K562 (cell line): Measurements from ENCODE around the gene FDX1. TPM values are rescaled to one million over a fixed set of nuclear protein-coding genes. Genes with fewer than 3 reads are reported as not detected.

Experiments
- AFF1 ChIP-seq, 2 experiments: fragments of 450-650 bp; IDR thresholded peaks; 2 replicates each; pipeline ENCODE4 v1.6.1; 2018; ENCODE audit warnings: mild to moderate bottlenecking in 2 of 2, low read depth in 1 of 2; ENCODE audit not compliant: partially characterized antibody in 2 of 2
- CC2D1A ChIP-seq: fragments of 450-650 bp; IDR thresholded peaks from 2 replicates; pipeline ENCODE4 v1.6.1; 2017; ENCODE audit warnings: mild to moderate bottlenecking
- ELF1 ChIP-seq: fragments of 200-800 bp; sonication (Bioruptor generic); IDR thresholded peaks from 2 replicates; pipeline ENCODE4 v1.6.1; 2016; ENCODE audit warnings: missing genetic modification characterization, missing compliant biosample characterization
- FOXJ3 ChIP-seq: sonication (generic); formaldehyde crosslinking; IDR thresholded peaks from 2 replicates; pipeline ENCODE4 v1.4.0; 2020; ENCODE audit warnings: mild to moderate bottlenecking, missing genetic modification reagents
- ILK ChIP-seq: fragments of 450-650 bp; IDR thresholded peaks from 2 replicates; pipeline ENCODE4 v1.6.1; 2016; ENCODE audit warnings: missing genetic modification characterization, low read depth, mild to moderate bottlenecking, missing compliant biosample characterization, moderate library complexity, borderline replicate concordance
- MIER1 ChIP-seq: fragments of 450-650 bp; IDR thresholded peaks from 2 replicates; pipeline ENCODE4 v1.6.1; 2016; ENCODE audit warnings: antibody characterized with exemption, mild to moderate bottlenecking, low read depth
- NCOA1 ChIP-seq: fragments of 450-650 bp; IDR thresholded peaks from 2 replicates; pipeline ENCODE4 v1.6.1; 2016; ENCODE audit warnings: low read depth
- NCOA4 ChIP-seq: fragments of 450-650 bp; IDR thresholded peaks from 2 replicates; pipeline ENCODE4 v1.6.1; 2018; ENCODE audit warnings: mild to moderate bottlenecking; ENCODE audit not compliant: partially characterized antibody
- NFRKB ChIP-seq: fragments of 450-650 bp; IDR thresholded peaks from 2 replicates; pipeline ENCODE4 v1.6.1; 2016; ENCODE audit warnings: low read depth
- PHF8 ChIP-seq: fragments of 200-600 bp; sonication (generic); IDR thresholded peaks from 2 replicates; pipeline ENCODE4 v1.6.1; 2012; ENCODE audit warnings: mixed run types, mild to moderate bottlenecking, inconsistent platforms, low read length, moderate library complexity, borderline replicate concordance
- PHTF2 ChIP-seq: fragments of 250-450 bp; sonication (Bioruptor Pico); IDR thresholded peaks from 2 replicates; pipeline ENCODE4 v1.5.0; 2021; ENCODE audit warnings: mild to moderate bottlenecking
- PTBP1 ChIP-seq: fragments of 200-400 bp; formaldehyde crosslinking; IDR thresholded peaks from 2 replicates; pipeline ENCODE4 v1.6.1; 2017; ENCODE audit warnings: low read depth, low read length
- SAP30 ChIP-seq: fragments of 200-600 bp; sonication (generic); IDR thresholded peaks from 2 replicates; pipeline ENCODE4 v1.6.1; 2012; ENCODE audit warnings: borderline replicate concordance, low read depth, mild to moderate bottlenecking, moderate library complexity, low read length, control low read depth, inconsistent platforms; ENCODE audit not compliant: insufficient read depth, poor library complexity, severe bottlenecking
- SLC30A9 ChIP-seq: fragments of 250-450 bp; sonication (Bioruptor Pico); IDR thresholded peaks from 2 replicates; pipeline ENCODE4 v1.8.0; 2022; ENCODE audit warnings: mild to moderate bottlenecking, moderate library complexity
- SMARCA5 ChIP-seq: fragments of 450-650 bp; IDR thresholded peaks from 2 replicates; pipeline ENCODE4 v1.6.1; 2016
- STAT6 ChIP-seq: sonication (generic); formaldehyde crosslinking; IDR thresholded peaks from 2 replicates; pipeline ENCODE4 v1.8.1; 2023; ENCODE audit warnings: mild to moderate bottlenecking, missing genetic modification reagents
- TCF15 ChIP-seq: fragments of 250-450 bp; sonication (Bioruptor Pico); IDR thresholded peaks from 2 replicates; pipeline ENCODE4 v1.8.0; 2022; ENCODE audit warnings: moderate library complexity, mild to moderate bottlenecking, inconsistent platforms
- ZNF311 ChIP-seq: fragments of 250-450 bp; sonication (Bioruptor Pico); IDR thresholded peaks from 2 replicates; pipeline ENCODE4 v1.4.0; 2020; ENCODE audit warnings: mild to moderate bottlenecking, moderate library complexity
- ZNF384 ChIP-seq: IDR thresholded peaks from 2 replicates; pipeline ENCODE4 v1.6.1; 2012; ENCODE audit warnings: low read depth, low read length, improper control_type of control experiment
- ZNF431 ChIP-seq: sonication (generic); formaldehyde crosslinking; IDR thresholded peaks from 2 replicates; pipeline ENCODE4 v1.8.0; 2022; ENCODE audit warnings: mild to moderate bottlenecking, missing genetic modification reagents
- ZNF444 ChIP-seq: fragments of 250-450 bp; sonication (Bioruptor Pico); IDR thresholded peaks from 2 replicates; pipeline ENCODE4 v1.4.0; 2020; ENCODE audit warnings: mild to moderate bottlenecking, moderate library complexity
- ZNF589 ChIP-seq: fragments of 200-800 bp; sonication (Bioruptor generic); IDR thresholded peaks from 2 replicates; pipeline ENCODE4 v1.6.1; 2016; ENCODE audit warnings: low read depth, missing genetic modification characterization, missing compliant biosample characterization
- polyA plus RNA-seq, 8 experiments: library from polyadenylated mRNA; depleted of rRNA in 4 of 8; stranded (reverse) in 5 of 8; unstranded in 3 of 8; fragments of >200 nt; fragmentation: Nextera tagmentation in 2 of 8; fragmentation: Illumina TruSeq in 1 of 8; extraction: Ambion mirVana in 2 of 8; extraction: Trizol in 1 of 8; gene quantifications; 2 replicates each; pipeline versions ENCODE4 v1.2.1 to v1.2.3, GENCODE V29; 2011 to 2014; ENCODE audit warnings: inconsistent platforms in 1 of 8, missing spikeins in 1 of 8
- total RNA-seq, 7 experiments: library from RNA; depleted of rRNA in 6 of 7; stranded (reverse); fragments of >200 nt in 6 of 7; fragmentation: Illumina TruSeq in 2 of 7; extraction: Trizol in 2 of 7; gene quantifications; 2 replicates each; pipeline versions ENCODE4 v1.2.1 to v1.2.3, GENCODE V29; 2011 to 2021; ENCODE audit warnings: low replicate concordance in 1 of 7

Gene FDX1
- total and polyA plus RNA-seq, 9 of the 15 experiments (the other 6 are each of a cell fraction or from before 2014, with no cell fraction given): 6.4 to 14.3 (median 11.4) TPM

GRCh38 chr11:110429731-110430266 is at the start of gene FDX1 (continued):
- TF ChIP-seq ZNF444 (no peak), SLC30A9 (CRISPR knock-in tag) (no peak), ZNF589 (no peak), NCOA1 (no peak), ZNF384 (no peak), AFF1 (IDR thresholded peaks at IDR 0.05; ENCODE audit: low read depth in 1 of 2, partially characterized antibody in 2 of 2) (no peak), ELF1 (tag) (peak; percentile 89), PHTF2 (CRISPR knock-in tag) (no peak), ILK (tag) (no peak), FOXJ3 (CRISPR knock-in tag) (no peak), SAP30 (peak; percentile 38), MIER1 (no peak), ZNF311 (CRISPR knock-in tag) (no peak), ZNF431 (CRISPR knock-in tag) (no peak), NFRKB (no peak), CC2D1A (no peak), TCF15 (no peak), NCOA4 (no peak), SMARCA5 (no peak), PTBP1 (no peak), PHF8 (peak; percentile 73; the same call in 1 of the 2 replicates), STAT6 (CRISPR knock-in tag) (no peak)
